ENCODE data around the gene CLCN4.

The CLCN4 gene

DNA sequence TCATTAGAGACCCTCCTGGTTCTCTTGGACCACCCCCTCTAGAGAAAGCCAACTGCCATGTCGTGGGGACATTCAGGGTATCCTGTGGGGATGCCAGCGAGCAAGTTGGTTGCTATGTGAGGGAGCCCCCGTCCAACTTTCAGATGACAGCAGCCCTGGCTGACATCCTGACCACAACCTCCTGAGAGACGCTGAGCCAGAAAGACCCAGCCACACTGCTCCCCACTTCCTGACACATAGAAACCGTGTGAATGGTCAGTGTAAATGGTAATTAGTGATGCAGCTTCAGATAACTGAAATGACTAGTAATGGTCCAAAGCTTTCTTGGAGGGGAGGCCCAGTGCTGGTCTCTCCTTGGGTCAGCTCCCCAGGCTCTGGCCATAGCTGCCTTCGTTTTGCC lies 10.8 kb downstream of the CLCN4 start:
- no peak for DNase-seq (ENCODE audit: low spot score)

DNA sequence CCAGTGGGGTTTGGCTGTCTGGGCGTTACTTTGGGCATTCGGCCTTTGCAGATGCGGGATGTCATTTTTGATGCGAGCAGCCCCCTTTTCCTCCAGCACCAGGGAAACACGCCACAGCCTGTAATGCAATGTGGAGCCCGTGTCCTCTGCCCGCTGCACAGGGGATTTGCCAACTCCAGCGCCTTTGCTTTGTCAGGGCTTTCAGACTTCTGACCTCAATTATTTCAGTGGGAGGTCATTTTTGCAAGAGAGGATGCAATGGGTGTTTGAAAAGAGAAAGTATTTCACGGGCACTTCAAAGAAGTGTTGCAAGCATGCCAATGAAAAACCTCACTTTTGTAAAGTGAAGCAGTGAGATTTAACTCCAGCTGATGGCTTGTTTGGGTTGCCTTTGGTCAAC lies 11.5 kb downstream of the CLCN4 start:
- DNase-seq (ENCODE audit: low spot score), result no peak

DNA sequence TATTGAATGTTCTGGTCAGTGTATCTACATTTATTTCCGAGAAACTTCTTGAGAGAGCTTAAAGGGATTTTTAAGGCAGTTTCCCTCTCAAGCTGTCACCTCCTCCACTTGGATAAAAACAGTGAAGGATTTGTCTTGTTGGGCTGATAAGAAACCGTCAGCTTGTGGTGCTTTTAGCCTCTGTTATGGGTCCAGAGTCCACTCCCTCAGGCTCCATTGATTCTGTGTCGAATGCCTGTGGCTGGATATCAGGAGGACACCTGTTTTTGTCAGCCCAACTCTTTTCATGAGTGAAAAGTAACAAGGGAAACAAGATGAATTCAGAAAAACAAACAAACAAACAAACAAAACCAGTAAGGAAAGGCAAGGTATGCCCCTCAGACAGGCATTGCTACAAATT lies 12.4 kb downstream of the CLCN4 start:
- no peak for DNase-seq (ENCODE audit: low spot score)

DNA sequence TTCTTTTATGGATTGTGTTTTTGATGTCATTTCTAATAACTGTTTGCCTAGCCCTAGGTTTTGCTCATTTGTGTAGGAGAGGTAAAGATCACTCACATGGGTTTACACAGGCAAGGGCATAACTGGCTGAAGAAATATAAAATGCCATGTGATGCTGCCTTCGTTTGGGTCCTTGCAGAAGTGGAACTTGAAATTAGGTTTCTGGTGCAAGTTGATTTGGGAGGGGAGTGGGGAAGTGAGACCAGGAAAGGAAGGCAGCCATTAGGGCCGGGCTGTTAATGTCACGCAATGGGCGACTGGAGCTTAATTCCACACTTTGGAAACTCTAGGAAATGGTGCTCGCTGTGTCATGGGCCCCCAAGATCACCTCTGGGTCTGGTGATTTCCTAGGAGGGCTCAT lies 14.5 kb downstream of the CLCN4 start:
- no peak for DNase-seq (ENCODE audit: low spot score)

GRCh38 chrX:10172877-10173276 lies 16.1 kb downstream of the CLCN4 start:
- DNase-seq (ENCODE audit: low spot score), result peak; percentile 26

- peak; percentile 77 for DNase-seq (ENCODE audit: low spot score)
Measured at GRCh38 chrX:10173331-10173900, 16.6 kb downstream of the CLCN4 start.

- DNase-seq (ENCODE audit: low spot score), result no peak
Measured at GRCh38 chrX:10174051-10174450, 17.3 kb downstream of the CLCN4 start.

- no peak for DNase-seq (ENCODE audit: low spot score)
Measured at GRCh38 chrX:10174810-10175209, 18.0 kb downstream of the CLCN4 start.

DNA sequence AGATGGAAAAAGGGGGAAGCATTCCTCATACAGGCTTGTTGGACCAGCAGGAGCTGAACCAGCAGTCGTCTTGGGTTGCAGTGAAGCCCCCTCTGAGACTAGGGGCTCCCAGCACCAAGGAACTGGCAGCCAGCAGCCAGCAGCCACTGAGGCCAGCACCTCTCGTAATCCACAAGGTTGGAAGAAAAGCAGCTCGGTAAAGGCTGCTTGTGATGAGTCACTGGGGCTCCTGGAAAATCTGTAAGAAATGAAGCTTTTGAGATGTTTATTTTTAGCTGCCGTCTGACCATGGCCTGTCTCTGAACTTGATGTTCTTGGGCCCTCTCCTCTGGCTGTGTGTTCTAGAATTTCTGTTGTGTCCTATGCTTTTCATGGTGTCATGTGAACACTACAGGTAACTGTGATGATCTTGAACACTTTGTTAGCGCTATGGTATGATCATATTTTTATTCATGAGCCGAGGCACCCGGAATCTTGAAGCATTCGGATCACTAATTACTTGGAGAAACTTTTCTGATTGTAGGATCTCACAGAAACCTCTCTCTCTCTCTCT lies 18.6 kb downstream of the CLCN4 start:
- DNase-seq (ENCODE audit: low spot score), result no peak

- DNase-seq (ENCODE audit: low spot score), result no peak
Measured at GRCh38 chrX:10176121-10177003, 19.6 kb downstream of the CLCN4 start.

DNA sequence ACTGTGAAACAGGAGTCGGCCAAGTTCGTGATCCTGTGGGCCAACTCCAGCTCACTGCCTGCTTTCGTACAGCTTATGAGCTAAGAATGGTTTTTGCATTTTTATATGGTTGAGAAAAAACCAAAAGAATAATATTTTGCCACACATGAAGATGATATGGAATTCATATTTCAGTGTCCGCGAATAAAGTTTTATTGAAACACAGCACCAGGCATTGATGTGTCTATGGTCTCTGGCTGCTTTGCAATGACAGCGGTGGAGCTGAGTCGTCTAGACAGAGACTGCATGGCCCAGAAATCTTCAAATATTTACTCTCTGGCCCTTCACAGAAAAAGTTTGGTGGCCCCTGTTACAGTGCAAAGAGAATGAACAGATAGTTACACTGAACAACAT lies 20.2 kb downstream of the CLCN4 start:
- DNase-seq (ENCODE audit: low spot score), result no peak

- DNase-seq (ENCODE audit: low spot score), result no peak
Measured at GRCh38 chrX:10177601-10178000, 20.8 kb downstream of the CLCN4 start.

GRCh38 chrX:10178866-10179463 lies 22.2 kb downstream of the CLCN4 start:
- no peak for DNase-seq (ENCODE audit: low spot score)

DNA sequence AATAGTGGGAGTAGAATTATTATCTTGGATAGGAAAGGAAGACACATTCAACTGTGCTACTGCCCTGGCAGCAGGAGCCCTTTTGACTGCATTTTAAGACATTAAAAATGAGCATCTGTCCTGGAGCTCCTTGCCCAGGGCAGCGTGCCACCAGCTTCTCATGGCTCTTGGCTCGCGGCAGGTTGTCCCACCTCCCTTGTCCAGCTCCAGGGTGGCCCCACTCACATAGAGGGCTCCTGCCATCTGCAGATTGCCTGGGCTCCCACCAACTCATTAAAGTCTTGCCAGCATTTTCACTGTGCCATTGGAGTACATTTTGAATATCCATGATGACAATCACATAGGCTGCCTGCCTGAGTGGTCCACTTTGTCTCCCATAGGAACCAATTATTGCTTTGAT lies 27.0 kb downstream of the CLCN4 start:
- DNase-seq (ENCODE audit: low spot score), result no peak

DNA sequence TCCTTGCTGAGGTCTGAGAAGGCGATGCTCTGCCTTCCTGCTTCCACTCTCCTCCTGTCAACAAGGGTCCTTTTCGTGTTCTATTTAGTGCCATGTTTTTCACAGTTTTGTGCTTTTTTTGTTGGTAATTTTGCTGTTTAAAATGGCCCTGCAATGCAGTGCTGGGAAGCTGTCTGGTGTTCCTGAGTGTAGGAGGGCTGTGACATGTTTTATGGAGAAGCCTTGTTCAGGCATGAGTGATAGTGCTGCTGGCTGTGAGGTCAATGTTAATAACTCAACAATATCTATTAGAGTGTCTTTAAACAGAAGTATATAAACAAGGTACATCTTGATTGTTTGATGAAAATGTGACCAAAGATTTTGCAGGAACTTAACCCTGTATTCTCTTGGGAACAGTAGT lies 27.6 kb downstream of the CLCN4 start:
- no peak for DNase-seq (ENCODE audit: low spot score)

GRCh38 chrX:10186355-10186754 lies 29.6 kb downstream of the CLCN4 start:
- DNase-seq (ENCODE audit: low spot score), result no peak

DNA sequence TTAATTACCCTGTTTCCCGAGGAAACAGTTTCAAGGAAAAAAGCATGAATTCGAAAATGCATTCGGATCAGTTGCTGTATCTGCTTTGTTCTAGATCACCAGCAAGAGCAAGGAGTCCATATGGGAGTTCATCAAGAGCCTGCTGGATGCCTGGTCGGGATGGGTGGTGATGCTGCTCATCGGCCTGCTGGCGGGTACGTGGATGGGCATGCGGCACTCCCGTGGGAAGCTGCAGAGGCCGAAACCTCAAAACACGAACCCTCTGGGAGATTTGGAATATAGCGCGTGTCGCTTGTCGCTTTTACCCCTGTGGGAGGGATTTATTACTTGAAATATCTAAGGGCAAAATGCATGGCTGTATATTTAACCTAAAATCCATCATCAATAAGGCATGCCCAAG lies 30.6 kb downstream of the CLCN4 start:
- DNase-seq (ENCODE audit: low spot score), result no peak

- peak; percentile 63 for DNase-seq (ENCODE audit: low spot score)
Measured at GRCh38 chrX:10189317-10190268, 32.8 kb downstream of the CLCN4 start.

DNA sequence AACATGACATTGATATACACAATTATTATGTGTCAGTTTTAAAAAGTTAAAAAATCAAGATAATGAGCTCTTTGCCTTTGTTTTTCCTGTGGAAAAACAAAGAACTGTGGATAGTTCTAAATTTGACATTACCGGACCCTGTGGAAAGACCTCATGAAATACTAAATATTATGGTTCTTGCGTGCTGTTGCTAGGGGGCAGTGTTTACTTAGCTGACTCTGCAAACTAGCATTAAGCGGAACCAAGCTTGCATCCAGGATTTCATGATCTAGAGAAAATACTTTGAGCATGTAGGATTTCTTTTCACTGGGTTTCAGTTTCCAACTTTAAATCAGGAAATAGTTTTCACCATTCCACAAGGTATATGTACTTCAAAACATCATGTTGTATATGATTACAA lies 33.6 kb downstream of the CLCN4 start:
- DNase-seq (ENCODE audit: low spot score), result no peak

DNA sequence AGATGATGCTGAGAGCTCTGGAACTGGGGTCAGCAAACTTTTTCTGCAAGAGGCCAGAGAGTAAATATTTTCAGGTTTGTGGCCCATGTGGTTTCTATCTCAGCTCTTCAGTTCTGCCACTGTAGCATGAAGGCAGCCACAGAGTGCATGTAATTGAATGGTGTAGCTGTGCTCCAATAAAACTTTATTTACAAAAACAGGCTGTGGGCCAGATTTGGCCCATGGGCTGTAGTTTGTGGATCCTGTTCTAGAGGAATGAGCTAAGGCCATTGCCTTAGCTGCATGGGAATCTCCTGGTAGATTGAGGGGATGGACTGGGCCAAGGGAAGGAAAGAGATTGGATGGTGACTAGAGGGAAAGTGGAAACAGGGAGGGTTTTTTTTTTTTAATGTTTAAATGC lies 36.8 kb downstream of the CLCN4 start:
- DNase-seq (ENCODE audit: low spot score), result no peak

- no peak for DNase-seq (ENCODE audit: low spot score)
Measured at GRCh38 chrX:10195425-10195824, 38.6 kb downstream of the CLCN4 start.

DNA sequence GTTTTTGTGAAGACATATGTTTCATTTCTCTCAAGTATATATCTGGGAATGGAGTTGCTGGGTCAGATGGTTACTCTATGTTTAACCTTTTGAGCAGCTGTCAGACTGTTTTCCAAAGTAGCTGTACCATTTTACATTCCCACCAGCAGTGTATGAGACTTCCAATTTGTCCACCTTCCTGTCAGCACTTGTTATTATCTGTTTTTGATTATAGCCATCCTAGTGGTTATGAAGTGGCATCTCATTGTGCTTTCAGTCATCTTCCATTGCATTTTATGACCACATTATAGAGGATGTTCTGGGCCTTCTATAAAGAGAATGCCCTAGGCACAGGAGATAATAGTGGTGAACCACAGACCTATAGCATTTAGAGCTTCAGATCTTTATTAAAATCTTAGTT lies 39.2 kb downstream of the CLCN4 start:
- no peak for DNase-seq (ENCODE audit: low spot score)

Measured in iPS-NIHi11 (cell line).